Astrocyte (in vitro differentiated cells and primary cell): ENCODE results near the gene FANK1.

Experiments
- EZH2 ChIP-seq: IDR thresholded peaks from 2 replicates; pipeline ENCODE4 v1.6.1; 2012; ENCODE audit warnings: mild to moderate bottlenecking, low read length, inconsistent platforms; ENCODE audit not compliant: insufficient read depth
- TF ChIP-seq, protein P1 (sequence below): IDR thresholded peaks from 2 replicates; pipeline ENCODE4 v1.5.1; 2011; ENCODE audit warnings: low read depth, mild to moderate bottlenecking, inconsistent platforms, low read length, moderate library complexity; ENCODE audit not compliant: insufficient read depth

DNA sequence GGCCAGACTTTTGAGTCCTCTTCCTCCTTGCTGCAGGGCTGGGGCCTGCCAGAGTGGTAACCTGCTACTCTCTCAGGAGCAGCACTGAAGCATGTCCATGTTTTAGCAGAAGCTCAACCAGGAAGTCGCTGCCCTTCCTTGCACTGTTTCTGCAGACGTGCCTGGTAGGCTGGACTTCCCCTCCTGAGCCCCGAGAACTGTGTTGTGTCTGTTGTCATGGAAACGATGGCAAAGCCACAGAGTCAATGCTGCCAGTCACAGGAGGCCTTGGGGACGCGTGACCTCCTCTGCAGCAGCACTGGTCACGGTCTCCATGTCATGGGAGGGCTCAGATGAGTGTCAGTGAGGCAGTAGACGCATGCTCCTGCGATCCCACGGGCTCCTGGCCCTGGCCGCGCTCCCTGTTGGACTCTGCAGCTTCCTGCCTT is 145.5 kb downstream of the FANK1 start:
- TF ChIP-seq, protein P1, sequence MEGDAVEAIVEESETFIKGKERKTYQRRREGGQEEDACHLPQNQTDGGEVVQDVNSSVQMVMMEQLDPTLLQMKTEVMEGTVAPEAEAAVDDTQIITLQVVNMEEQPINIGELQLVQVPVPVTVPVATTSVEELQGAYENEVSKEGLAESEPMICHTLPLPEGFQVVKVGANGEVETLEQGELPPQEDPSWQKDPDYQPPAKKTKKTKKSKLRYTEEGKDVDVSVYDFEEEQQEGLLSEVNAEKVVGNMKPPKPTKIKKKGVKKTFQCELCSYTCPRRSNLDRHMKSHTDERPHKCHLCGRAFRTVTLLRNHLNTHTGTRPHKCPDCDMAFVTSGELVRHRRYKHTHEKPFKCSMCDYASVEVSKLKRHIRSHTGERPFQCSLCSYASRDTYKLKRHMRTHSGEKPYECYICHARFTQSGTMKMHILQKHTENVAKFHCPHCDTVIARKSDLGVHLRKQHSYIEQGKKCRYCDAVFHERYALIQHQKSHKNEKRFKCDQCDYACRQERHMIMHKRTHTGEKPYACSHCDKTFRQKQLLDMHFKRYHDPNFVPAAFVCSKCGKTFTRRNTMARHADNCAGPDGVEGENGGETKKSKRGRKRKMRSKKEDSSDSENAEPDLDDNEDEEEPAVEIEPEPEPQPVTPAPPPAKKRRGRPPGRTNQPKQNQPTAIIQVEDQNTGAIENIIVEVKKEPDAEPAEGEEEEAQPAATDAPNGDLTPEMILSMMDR: no peak
- no peak for TF ChIP-seq EZH2
